GM12873 (cell line): ENCODE results near the gene MYL5.

ENCODE experiments used
- TF ChIP-seq, protein P1 (sequence below): IDR thresholded peaks from 2 replicates; pipeline ENCODE4 v1.5.1; 2012; ENCODE audit warnings: low read depth, mild to moderate bottlenecking, moderate library complexity, low read length, control low read depth; ENCODE audit not compliant: insufficient read depth; ENCODE audit errors: missing control alignments

The MYL5 gene

DNA sequence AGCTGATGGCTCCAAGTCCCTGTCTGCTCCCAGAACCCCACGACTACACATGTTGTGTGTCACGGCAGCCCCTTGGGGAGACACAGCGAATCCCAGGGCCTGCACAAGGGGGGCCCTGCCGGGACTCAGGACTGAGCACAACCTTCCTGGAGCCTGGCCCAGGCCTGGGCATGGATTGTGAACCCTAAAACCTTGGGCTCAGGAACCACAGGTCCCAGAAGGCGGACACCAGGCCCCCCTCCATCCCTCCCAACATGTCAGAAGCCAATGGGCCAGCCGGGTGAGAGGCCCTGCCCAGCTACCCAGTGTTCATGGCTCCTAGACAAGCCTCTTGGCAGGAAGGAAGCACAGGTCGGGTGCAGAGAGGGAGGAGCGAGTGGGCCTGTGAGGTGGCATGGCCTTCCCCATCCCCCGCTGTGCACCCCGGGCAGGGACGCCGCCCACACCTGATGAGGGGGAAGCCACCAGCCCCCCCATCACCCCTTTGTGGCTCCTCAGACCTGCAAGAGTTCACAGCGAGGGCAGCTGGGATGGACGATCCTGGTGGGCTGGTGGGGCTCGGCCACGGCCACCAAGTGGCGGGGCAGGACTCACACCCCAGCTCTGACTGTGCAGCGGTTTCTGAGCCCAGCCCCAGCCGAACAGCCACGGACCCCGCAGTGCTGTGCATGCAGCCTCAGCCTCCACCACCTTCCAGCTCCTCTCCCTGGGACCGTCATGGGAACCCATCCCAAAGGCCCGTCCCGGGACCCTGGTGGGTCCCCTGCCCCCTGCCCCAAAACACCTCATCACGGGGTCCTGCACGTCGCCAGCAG, 45.3 kb upstream of the MYL5 start:
- TF ChIP-seq, protein P1, sequence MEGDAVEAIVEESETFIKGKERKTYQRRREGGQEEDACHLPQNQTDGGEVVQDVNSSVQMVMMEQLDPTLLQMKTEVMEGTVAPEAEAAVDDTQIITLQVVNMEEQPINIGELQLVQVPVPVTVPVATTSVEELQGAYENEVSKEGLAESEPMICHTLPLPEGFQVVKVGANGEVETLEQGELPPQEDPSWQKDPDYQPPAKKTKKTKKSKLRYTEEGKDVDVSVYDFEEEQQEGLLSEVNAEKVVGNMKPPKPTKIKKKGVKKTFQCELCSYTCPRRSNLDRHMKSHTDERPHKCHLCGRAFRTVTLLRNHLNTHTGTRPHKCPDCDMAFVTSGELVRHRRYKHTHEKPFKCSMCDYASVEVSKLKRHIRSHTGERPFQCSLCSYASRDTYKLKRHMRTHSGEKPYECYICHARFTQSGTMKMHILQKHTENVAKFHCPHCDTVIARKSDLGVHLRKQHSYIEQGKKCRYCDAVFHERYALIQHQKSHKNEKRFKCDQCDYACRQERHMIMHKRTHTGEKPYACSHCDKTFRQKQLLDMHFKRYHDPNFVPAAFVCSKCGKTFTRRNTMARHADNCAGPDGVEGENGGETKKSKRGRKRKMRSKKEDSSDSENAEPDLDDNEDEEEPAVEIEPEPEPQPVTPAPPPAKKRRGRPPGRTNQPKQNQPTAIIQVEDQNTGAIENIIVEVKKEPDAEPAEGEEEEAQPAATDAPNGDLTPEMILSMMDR = no peak

DNA sequence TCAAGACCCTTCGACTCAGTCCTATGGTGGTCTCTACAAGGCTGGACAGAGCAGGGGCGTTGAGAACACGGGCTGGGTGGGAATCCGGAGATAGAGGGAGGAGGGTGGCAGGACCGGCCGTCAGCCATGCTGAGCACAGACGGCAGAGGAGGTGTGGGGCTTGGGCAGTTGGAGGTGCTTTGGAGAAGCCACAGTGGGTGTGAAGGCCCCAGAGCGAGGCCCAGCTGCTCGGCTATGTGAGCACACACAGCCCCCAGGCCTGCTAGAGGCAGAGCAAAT, 44.8 kb upstream of the MYL5 start:
- TF ChIP-seq, protein P1 = no peak

DNA sequence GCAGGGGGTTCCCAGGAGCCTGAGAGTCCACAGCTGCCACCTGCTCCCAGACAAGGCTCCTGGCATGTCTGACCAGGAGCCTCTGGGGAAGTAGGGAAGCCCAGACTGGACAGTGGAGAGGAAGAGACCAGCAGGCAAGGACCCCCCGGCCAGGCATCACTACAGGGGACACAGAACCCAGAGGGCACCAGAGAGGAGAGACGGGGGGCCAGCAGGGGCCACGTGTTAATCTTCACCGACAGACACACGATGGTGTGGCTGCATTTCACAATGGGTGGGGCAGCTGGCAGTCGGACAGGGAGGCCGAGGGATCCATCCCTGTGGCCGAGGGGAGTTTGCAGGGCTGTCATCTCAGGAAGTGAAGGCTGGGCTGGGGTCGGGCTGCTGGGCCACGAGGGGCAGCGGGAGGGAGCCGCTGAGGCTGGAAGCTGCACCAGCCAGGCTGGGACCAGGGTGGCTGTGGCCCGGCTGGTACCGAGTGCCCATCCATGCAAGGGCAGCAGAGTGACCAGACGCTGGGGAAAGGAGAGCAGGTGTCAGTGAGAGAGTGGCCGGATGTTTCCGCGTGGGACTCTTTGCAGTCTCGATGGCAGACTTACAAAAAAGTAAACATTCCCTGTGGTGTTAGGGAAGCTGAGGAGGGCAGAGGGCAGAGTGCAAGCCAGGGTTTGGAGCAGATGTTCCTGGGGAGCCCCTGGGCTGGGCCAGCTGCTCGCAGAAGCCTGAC, 44.3 kb upstream of the MYL5 start:
- TF ChIP-seq, protein P1 = no peak

DNA sequence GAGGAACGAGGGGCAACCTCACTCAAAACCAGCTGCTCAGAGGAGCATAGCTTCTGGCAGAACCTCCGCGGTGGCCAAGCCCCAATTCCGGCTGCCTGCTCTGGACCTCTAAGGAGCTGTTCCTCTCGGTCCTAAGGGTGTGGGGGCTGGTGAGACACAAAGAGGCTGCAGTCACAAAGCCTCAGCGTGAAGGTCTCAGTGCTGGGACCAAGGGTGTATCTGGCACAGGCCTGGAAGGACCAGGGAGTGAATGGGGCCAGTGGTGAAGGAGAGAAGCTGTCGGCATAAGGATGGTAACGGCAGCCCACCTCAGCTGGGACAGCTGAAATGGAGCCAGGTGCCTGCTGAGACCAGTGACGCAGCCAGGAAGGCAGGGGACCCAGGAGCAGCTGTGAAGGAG, 43.7 kb upstream of the MYL5 start:
- TF ChIP-seq, protein P1 = no peak

DNA sequence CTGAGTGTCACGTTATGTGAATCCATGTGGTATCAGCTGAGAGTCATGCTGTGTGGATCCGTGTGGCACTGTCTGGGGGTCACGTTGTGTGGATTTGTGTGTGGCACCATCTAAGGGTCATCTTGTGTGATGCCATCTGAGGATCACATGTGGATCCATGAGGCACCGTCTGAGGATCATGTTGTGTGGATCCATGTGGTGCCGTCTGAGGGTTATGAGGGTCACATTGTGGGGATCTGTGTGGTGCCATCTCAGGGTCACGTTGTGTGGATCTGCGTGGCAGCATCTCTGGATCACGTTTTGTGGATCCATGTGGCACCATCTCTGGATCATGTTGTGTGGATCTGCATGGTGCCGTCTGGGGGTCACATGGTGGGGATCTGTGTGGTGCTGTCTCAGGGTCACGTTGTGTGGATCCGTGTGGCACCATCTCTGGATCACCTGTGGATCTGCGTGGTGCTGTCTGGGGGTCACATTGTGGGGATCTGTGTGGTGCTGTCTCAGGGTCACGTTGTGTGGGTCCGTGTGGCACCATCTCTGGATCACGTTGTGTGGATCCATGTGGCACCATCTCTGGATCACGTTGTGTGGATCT, 42.0 kb upstream of the MYL5 start:
- TF ChIP-seq, protein P1 = no peak

DNA sequence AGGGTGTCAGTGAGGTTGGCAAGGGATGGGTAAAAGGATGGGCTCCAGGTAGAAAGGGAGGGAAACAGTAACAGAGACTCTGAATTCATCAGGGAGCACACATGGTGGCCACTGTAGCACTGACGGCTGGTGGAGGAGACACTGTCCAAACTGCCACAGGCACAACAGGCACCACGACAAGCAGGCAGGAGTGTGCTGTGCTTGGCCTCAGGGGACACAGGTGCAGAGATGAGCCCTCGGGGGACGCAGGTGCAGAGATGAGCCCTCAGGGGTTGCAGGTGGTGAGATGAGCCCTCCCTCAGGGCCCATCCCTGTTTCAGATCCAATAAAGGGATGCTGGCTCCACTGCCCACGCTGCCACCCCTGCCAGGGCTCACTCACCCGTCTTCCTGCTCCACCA, 41.4 kb upstream of the MYL5 start:
- TF ChIP-seq, protein P1 = no peak

DNA sequence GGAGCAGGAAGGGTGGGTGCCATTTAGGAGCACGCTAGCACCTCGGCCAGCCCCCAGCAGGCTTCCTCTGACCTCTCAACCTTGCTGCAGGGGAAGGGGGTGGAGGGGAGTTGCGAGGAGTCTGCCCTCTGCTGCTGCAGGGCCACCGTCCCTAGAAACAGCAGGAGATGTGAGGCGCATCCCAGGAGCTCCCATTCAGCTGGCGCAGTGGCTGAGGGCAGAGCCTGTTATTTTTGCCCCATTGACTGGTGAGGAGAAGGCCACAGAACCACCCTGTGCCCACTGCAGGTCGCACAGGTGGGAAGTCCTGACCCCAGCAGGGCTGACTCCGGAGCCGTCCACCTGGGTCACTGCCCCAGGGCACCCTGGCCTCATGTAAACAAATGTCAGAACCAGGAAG, 40.9 kb upstream of the MYL5 start:
- TF ChIP-seq, protein P1 = no peak
